T-cell (primary cell): ENCODE data around the gene LGMN. TPM values are rescaled to one million over a fixed set of nuclear protein-coding genes. Genes with fewer than 3 reads are reported as not detected.
A peak's percentile ranks its signal among the peaks of the same experiment; 100 is the strongest.

ENCODE experiments used
- ATAC-seq, 4 experiments: fragments of 200-7000 bp in 3 of 4; fragments of 150-1000 bp in 1 of 4; cut with Tn5 transposase; replicated peaks in 1 of 4; 1 replicate in 3 of 4; 2 replicates in 1 of 4; pipeline ENCODE4 v1.10.0; 2021; ENCODE audit warnings: moderate library complexity in 3 of 4, mild to moderate bottlenecking in 2 of 4, moderate number of reproducible peaks in 1 of 4
- CTCF ChIA-PET, 2 donors: fragments of 300-600 bp; sonication (Branson Sonifier 250); formaldehyde crosslinking; loops; one replicate each; lab custom pipeline; 2022; ENCODE audit warnings: antibody characterized with exemption in 2 of 2; lab: Charles Lee
- POLR2A ChIA-PET, 2 donors: fragments of 300-600 bp; sonication (Branson Sonifier 250); formaldehyde crosslinking; loops; one replicate each; lab custom pipeline; 2022; ENCODE audit warnings: antibody characterized with exemption in 2 of 2; lab: Charles Lee
- DNase-seq, 35 experiments: peaks; one replicate each; pipeline versions ENCODE4 v3.0.0 to v3.0.0-alpha.2; 2013 to 2023
- H3K27ac ChIP-seq: one replicate; pipeline ENCODE4 v1.5.1; 2013; ENCODE audit warnings: low read length
- H3K27me3 ChIP-seq, 2 experiments: replicated peaks in 1 of 2; 1 replicate in 1 of 2; 2 replicates in 1 of 2; pipeline versions ENCODE4 v1.6.1 to v1.7.0; 2013; ENCODE audit warnings: low read length in 1 of 2, mixed read lengths in 1 of 2; ENCODE audit not compliant: control insufficient read depth in 2 of 2, insufficient read depth in 2 of 2; ENCODE audit errors: extremely low read depth in 1 of 2
- H3K36me3 ChIP-seq, 2 donors: 1 replicate in 1 of 2; 2 replicates in 1 of 2; pipeline versions ENCODE4 v1.6.1 to v1.7.0; 2013; ENCODE audit warnings: low read length in 1 of 2; ENCODE audit not compliant: control insufficient read depth in 2 of 2, insufficient read depth in 1 of 2; ENCODE audit errors: extremely low read depth in 1 of 2
- H3K4me1 ChIP-seq, 2 experiments: 1 replicate in 1 of 2; 2 replicates in 1 of 2; pipeline versions ENCODE4 v1.6.1 to v1.7.0; 2013; ENCODE audit warnings: low read length in 2 of 2, mixed read lengths in 1 of 2; ENCODE audit not compliant: insufficient read depth in 2 of 2, control insufficient read depth in 1 of 2; ENCODE audit errors: extremely low read depth in 1 of 2
- H3K4me3 ChIP-seq, 2 donors: 1 replicate in 1 of 2; 2 replicates in 1 of 2; pipeline versions ENCODE4 v1.5.1 to v1.7.0; 2013; ENCODE audit warnings: mild to moderate bottlenecking in 2 of 2, low read length in 1 of 2, moderate library complexity in 1 of 2; ENCODE audit not compliant: control insufficient read depth in 1 of 2; ENCODE audit errors: extremely low read depth in 1 of 2
- H3K9me3 ChIP-seq: 2 replicates; pipeline ENCODE4 v1.7.0; 2013
- H3K27ac Mint-ChIP-seq, 2 donors: one replicate each; pipeline ENCODE4 v1.8.0; 2020 to 2021; ENCODE audit warnings: mild to moderate bottlenecking in 2 of 2, mixed read lengths in 2 of 2
- H3K27me3 Mint-ChIP-seq, 2 donors: one replicate each; pipeline ENCODE4 v1.8.0; 2021 to 2022; ENCODE audit warnings: mixed read lengths in 2 of 2
- H3K36me3 Mint-ChIP-seq: one replicate; pipeline ENCODE4 v1.8.0; 2021; ENCODE audit warnings: mixed read lengths
- H3K4me1 Mint-ChIP-seq, 3 donors: one replicate each; pipeline ENCODE4 v1.8.0; 2020 to 2022; ENCODE audit warnings: mixed read lengths in 3 of 3, mild to moderate bottlenecking in 1 of 3
- H3K4me3 Mint-ChIP-seq, 3 donors: one replicate each; pipeline ENCODE4 v1.8.0; 2020 to 2022; ENCODE audit warnings: mild to moderate bottlenecking in 3 of 3, mixed read lengths in 3 of 3, moderate library complexity in 3 of 3
- H3K9me3 Mint-ChIP-seq, 3 donors: one replicate each; pipeline ENCODE4 v1.8.0; 2020 to 2022; ENCODE audit warnings: mixed read lengths in 3 of 3
- WGBS: methylation state at CpG from one replicate; pipeline ENCODE4 v1.1.5; 2013; ENCODE audit warnings: missing lambda C conversion rate; ENCODE audit not compliant: insufficient coverage; 5-methylcytosine and 5-hydroxymethylcytosine counted together
- total RNA-seq, 35 experiments: library from RNA in 6 of 35; stranded (reverse) in 6 of 35; fragments of 120-200 nt in 1 of 35; gene quantifications; one replicate each; pipeline versions ENCODE4 v1.2.1 to v1.2.4 and lab custom pipeline; 2013 to 2026

Gene LGMN
- total RNA-seq, 5 donors from 2014 or later (not counting 1 experiment from before 2014, with no cell fraction given), result 6.1 to 11.1 (median 8.8) TPM

DNA sequence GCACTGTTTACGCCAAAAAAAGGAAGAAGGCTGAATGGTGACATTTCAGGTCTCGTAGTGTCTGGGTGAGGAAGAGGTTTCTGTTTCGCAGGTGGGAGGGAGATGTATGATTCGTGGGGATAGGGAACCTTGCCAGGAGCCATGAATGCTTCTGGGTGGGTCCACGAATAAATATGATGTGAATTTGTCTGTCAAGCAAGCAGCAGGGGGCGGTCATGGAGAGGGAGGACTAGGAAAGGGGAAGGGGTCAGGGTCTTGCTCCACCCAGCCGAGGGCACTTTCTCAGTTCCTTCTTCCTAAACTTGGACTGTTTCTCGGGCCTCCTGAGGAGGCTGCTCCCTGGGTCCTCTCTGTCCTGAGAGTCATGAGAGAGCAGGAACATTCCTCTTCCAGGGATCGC, 72.5 kb downstream of the LGMN start:
- POLR2A ChIA-PET, result interaction anchor here in 1 of 2 donors (0.7 kb wide), 1 partner anchor 49 kb away, joined by 3 read pairs; no protein-coding TSS in a partner anchor
- Mint-ChIP-seq H3K9me3 (no peaks in the 10 kb centered on the region), H3K36me3 (peaks cover 59% of the 10 kb centered on the region), H3K27ac (peak overlapping the region; percentile 77 to 86), H3K27me3 (no peaks in the 10 kb centered on the region), H3K4me3 (peak overlapping the region in 1 of 3 donors; percentile 9), H3K4me1 (peaks cover 45 to 66% (median 55%) of the 10 kb centered on the region in 3 donors)
- DNase-seq (no peak), ATAC-seq (no peak)
- no peaks in the 10 kb centered on the region for H3K27me3 ChIP-seq
- H3K27ac ChIP-seq, result peak overlapping the region; percentile 28
- H3K4me1 ChIP-seq, result peaks cover 2 to 34% of the 10 kb centered on the region in 2 experiments
- 74% methylated on average over 5 of the region's 9 CpGs for WGBS
- peaks cover 26 to 70% of the 10 kb centered on the region in 2 donors for H3K36me3 ChIP-seq
- no peak overlapping the region for H3K4me3 ChIP-seq
- H3K9me3 ChIP-seq, result no peaks in the 10 kb centered on the region
- CTCF ChIA-PET, result no interaction called here

DNA sequence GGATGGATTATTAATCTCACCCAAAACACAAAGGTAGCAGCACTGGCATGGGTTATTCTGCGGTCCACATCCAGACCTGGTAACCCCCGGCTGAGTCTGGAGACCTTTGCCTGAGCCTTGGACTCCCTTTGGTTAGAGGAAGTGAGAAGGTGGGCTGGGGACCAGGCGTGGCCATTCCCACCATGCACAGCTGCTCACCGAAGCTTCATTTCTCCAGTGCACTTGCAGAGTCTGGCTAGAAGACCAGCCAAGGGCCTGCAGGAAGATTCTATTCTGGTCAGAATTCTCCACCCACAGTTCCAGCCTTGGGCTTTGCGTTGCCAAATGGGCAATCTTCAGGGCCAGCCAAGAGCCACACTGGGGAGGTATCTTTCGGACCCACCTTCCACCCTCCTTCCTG, 73.0 kb downstream of the LGMN start:
- ATAC-seq, result no peak
- no CpG with 5 or more reads among the region's 6 CpGs for WGBS
- H3K36me3 ChIP-seq, result peaks cover 26 to 70% of the 10 kb centered on the region in 2 donors
- H3K4me1 ChIP-seq, result peaks cover 2 to 31% of the 10 kb centered on the region in 2 experiments
- H3K27ac Mint-ChIP-seq, result peak overlapping the region; percentile 77 to 86
- H3K4me3 Mint-ChIP-seq, result peak overlapping the region in 1 of 3 donors; percentile 9
- no peaks in the 10 kb centered on the region for H3K27me3 ChIP-seq
- POLR2A ChIA-PET, result interaction anchor here in 1 of 2 donors (0.5 to 0.7 kb wide), 2 partner anchors 13 to 530 kb away, joined by 3 to 6 read pairs; no protein-coding TSS in a partner anchor
- CTCF ChIA-PET, result interaction anchor here in 1 of 2 donors (0.6 to 1.1 kb wide), 3 partner anchors 11 to 63 kb away, joined by 3 to 11 read pairs (median 4); no protein-coding TSS in a partner anchor
- peak overlapping the region; percentile 28 for H3K27ac ChIP-seq
- H3K36me3 Mint-ChIP-seq, result peaks cover 56% of the 10 kb centered on the region
- no peak overlapping the region for H3K4me3 ChIP-seq
- H3K9me3 Mint-ChIP-seq, result no peaks in the 10 kb centered on the region
- no peaks in the 10 kb centered on the region for H3K27me3 Mint-ChIP-seq
- DNase-seq, result no peak
- no peaks in the 10 kb centered on the region for H3K9me3 ChIP-seq
- H3K4me1 Mint-ChIP-seq, result peaks cover 48 to 68% (median 60%) of the 10 kb centered on the region in 3 donors

DNA sequence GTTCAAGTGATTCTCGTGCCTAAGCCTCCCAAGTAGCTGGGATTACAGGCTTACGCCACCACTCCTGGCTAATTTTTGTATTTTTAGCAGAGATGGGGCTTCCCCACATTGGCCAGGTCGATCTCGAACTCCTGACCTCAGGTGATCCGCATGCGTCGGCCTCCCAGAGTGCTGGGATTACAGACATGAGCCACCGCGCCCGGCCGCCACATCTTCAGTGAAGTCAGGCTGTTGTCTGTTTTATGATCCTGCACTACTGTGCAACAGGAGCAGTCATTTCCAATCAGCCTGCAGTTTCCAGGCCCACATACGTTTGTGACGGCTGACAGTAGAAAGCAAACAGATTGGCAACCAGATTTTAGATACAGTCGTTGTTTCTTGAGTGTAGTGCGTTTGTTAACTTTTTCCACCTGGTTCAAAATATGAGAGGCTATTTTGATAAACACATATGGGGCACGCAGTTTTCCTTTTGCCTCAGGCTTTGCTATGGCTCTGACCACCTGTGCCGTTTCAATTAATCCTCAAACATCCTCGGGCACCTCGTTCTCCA, 74.8 kb downstream of the LGMN start:
- H3K4me1 Mint-ChIP-seq, result peaks cover 65 to 82% (median 74%) of the 10 kb centered on the region in 3 donors
- H3K27me3 Mint-ChIP-seq, result no peaks in the 10 kb centered on the region

DNA sequence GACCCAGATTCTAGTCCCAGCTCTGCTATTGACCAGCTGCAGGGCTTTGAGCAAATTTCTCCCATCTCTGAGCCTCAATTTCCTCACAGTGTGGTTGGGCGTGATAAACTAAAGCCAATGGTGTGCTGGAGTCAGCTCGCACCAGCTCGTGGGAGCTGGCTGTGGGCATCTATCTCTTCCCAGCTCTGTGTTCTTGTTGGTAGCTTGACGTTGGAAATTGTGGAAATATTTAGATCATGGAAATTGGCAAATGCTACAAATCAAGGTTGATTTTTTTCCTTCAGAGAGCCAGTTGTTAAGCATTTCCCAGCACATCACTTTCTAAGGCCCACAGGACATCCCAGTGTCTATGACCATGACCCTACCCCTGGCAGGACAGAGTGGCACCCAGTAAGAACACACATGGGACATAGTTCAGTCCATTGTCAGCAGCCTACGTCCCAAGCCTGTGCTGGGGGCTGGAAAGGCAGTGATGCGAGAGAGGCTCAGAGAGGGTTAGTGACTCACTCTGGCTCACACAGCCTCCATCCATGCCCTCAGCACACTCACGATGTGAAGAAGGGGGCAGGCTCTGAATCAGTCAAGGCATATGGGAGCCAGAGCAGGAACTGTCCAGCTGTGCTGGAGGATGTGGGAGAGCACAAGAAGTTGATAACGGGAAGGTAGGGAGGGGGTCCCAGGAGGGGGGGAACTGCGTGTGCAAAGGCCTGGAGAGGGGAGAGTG, 77.6 kb downstream of the LGMN start:
- Histone ChIP-seq H3K4me1 (peaks cover 2 to 44% of the 10 kb centered on the region in 2 experiments), H3K9me3 (no peaks in the 10 kb centered on the region), H3K27ac (peak overlapping the region; percentile 6), H3K27me3 (no peaks in the 10 kb centered on the region), H3K36me3 (peaks cover 16 to 66% of the 10 kb centered on the region in 2 donors), H3K4me3 (no peak overlapping the region)
- ATAC-seq, result no peak
- 94% methylated on average over 2 of the region's 9 CpGs for WGBS
- no peak for DNase-seq
- H3K36me3 Mint-ChIP-seq, result peaks cover 34% of the 10 kb centered on the region
- H3K27ac Mint-ChIP-seq, result peak overlapping the region; percentile 81 to 88
- H3K4me1 Mint-ChIP-seq, result peaks cover 63 to 88% (median 86%) of the 10 kb centered on the region in 3 donors
- H3K27me3 Mint-ChIP-seq, result no peaks in the 10 kb centered on the region
- ChIA-PET CTCF (no interaction called here), POLR2A (interaction anchor here in 1 of 2 donors (1.2 kb wide), 1 partner anchor 10 kb away, joined by 4 read pairs; no protein-coding TSS in a partner anchor)
- H3K4me3 Mint-ChIP-seq, result no peak overlapping the region
- H3K9me3 Mint-ChIP-seq, result no peaks in the 10 kb centered on the region

More for the DNA sequence above, 74.8 kb downstream of the LGMN start:
- H3K36me3 Mint-ChIP-seq, result peaks cover 46% of the 10 kb centered on the region
- WGBS, result 94% methylated on average over 15 of the region's 19 CpGs
- no peak overlapping the region for H3K4me3 Mint-ChIP-seq
- no peaks in the 10 kb centered on the region for H3K9me3 ChIP-seq
- CTCF ChIA-PET, result interaction anchor here in 1 of 2 donors (0.7 kb wide), 1 partner anchor 11 kb away, joined by 5 read pairs; no protein-coding TSS in a partner anchor
- no peak overlapping the region for H3K4me3 ChIP-seq
- H3K9me3 Mint-ChIP-seq, result no peaks in the 10 kb centered on the region
- H3K27ac ChIP-seq, result no peak overlapping the region
- no peak for ATAC-seq
- no peak for DNase-seq
- no peaks in the 10 kb centered on the region for H3K27me3 ChIP-seq
- peaks cover 26 to 67% of the 10 kb centered on the region in 2 donors for H3K36me3 ChIP-seq
- H3K4me1 ChIP-seq, result peaks cover 2 to 39% of the 10 kb centered on the region in 2 experiments
- POLR2A ChIA-PET, result no interaction called here
- peak overlapping the region; percentile 36 to 66 for H3K27ac Mint-ChIP-seq

DNA sequence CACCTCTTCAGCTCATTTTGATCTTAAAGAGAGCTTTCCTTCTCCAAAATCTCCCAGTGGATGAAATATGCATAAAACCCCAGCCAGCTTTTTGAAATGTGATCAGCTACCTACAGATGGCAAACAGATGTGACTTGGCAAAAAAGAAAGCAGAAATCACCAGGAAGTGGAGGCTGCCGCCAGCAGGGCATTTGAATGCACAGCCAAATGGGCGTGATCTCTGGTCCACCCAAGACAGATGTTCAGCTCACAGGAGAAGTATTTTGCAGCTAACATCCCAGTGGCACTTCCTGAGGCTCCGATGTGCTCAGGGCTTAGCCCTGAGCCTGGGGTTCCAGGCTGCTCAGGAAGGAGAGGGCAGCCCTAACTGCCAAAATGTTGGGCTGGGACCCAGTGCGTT, 78.3 kb downstream of the LGMN start:
- peak in 1 of 35 experiments; percentile 30 for DNase-seq
- H3K4me3 ChIP-seq, result no peak overlapping the region
- ChIA-PET CTCF (interaction anchor here in 1 of 2 donors (0.5 to 1.6 kb wide), 2 partner anchors 11 to 13 kb away, joined by 3 read pairs; no protein-coding TSS in a partner anchor), POLR2A (interaction anchor here (0.7 to 1.2 kb wide), 2 partner anchors 10 to 50 kb away, joined by 4 to 6 read pairs; no protein-coding TSS in a partner anchor)
- peaks cover 11 to 63% of the 10 kb centered on the region in 2 donors for H3K36me3 ChIP-seq
- Mint-ChIP-seq H3K4me1 (peaks cover 65 to 86% (median 85%) of the 10 kb centered on the region in 3 donors), H3K4me3 (peak overlapping the region in 1 of 3 donors; percentile 21), H3K36me3 (peaks cover 34% of the 10 kb centered on the region), H3K27ac (peak overlapping the region; percentile 81 to 88), H3K27me3 (no peaks in the 10 kb centered on the region), H3K9me3 (no peaks in the 10 kb centered on the region)
- peak in 2 of 4 experiments; percentile 26 to 28 for ATAC-seq
- peak overlapping the region; percentile 6 for H3K27ac ChIP-seq
- 74% methylated on average over 4 of the region's 4 CpGs for WGBS
- H3K27me3 ChIP-seq, result no peaks in the 10 kb centered on the region
- peaks cover 0 to 39% of the 10 kb centered on the region in 2 experiments for H3K4me1 ChIP-seq
- no peaks in the 10 kb centered on the region for H3K9me3 ChIP-seq
